Type B pancreatic cell (in vitro differentiated cells): Measurements from ENCODE around the gene INSR. TPM values are rescaled to one million over a fixed set of nuclear protein-coding genes. Genes with fewer than 3 reads are reported as not detected.
"Not testable (repeated sequence)": the region's sequence is repeated elsewhere in the genome, so short reads cannot be mapped to it uniquely, and the experiment has no call there.

ENCODE experiments used
- DNase-seq: peaks from one replicate; pipeline ENCODE4 v3.0.0; 2021; ENCODE audit warnings: mixed read lengths; ENCODE audit not compliant: unreplicated experiment; ENCODE audit errors: extremely low spot score
- H3K27ac Mint-ChIP-seq: 2 replicates; pipeline ENCODE4 v1.8.0; 2021; ENCODE audit warnings: mild to moderate bottlenecking, mixed read lengths
- H3K27me3 Mint-ChIP-seq: 2 replicates; pipeline ENCODE4 v1.8.0; 2021; ENCODE audit warnings: mixed read lengths
- H3K36me3 Mint-ChIP-seq: 2 replicates; pipeline ENCODE4 v1.8.0; 2021; ENCODE audit warnings: mixed read lengths
- H3K4me1 Mint-ChIP-seq: one replicate; pipeline ENCODE4 v1.8.0; 2021; ENCODE audit warnings: mixed read lengths; ENCODE audit not compliant: unreplicated experiment
- H3K4me3 Mint-ChIP-seq: 2 replicates; pipeline ENCODE4 v1.8.0; 2021; ENCODE audit warnings: mild to moderate bottlenecking, mixed read lengths
- H3K9me3 Mint-ChIP-seq: 2 replicates; pipeline ENCODE4 v1.8.0; 2021; ENCODE audit warnings: mixed read lengths
- CTCF ChIP-seq: fragments of 200-600 bp; sonication (generic); conservative IDR thresholded peaks from 2 replicates; pipeline ENCODE4 v1.5.0; 2021; ENCODE audit warnings: antibody characterized with exemption, mild to moderate bottlenecking
- total RNA-seq: library from RNA; stranded (reverse); gene quantifications from 2 replicates; pipeline ENCODE4 v1.2.1, GENCODE V29; 2021; ENCODE audit warnings: low replicate concordance

Gene INSR
- total RNA-seq, 1 donor from 2014 or later = 33.7 TPM

GRCh38 chr19:7210359-7210758 lies 83.9 kb downstream of the INSR start:
- no peak for DNase-seq
- H3K36me3 Mint-ChIP-seq = peaks cover 3% of the 10 kb centered on the region
- H3K4me3 Mint-ChIP-seq = no peak overlapping the region
- no peak for TF ChIP-seq CTCF
- H3K4me1 Mint-ChIP-seq = peaks cover 29% of the 10 kb centered on the region
- H3K27me3 Mint-ChIP-seq = no peaks in the 10 kb centered on the region
- no peak overlapping the region for H3K27ac Mint-ChIP-seq
- H3K9me3 Mint-ChIP-seq = no peaks in the 10 kb centered on the region

- not testable (repeated sequence) for DNase-seq, H3K9me3 Mint-ChIP-seq, H3K27me3 Mint-ChIP-seq, H3K4me3 Mint-ChIP-seq, H3K27ac Mint-ChIP-seq, H3K36me3 Mint-ChIP-seq
- H3K4me1 Mint-ChIP-seq = peaks cover 29% of the 10 kb centered on the region
Observed at GRCh38 chr19:7209597-7210325, 84.5 kb downstream of the INSR start.

- H3K4me3 Mint-ChIP-seq, DNase-seq, H3K27me3 Mint-ChIP-seq, H3K27ac Mint-ChIP-seq, H3K36me3 Mint-ChIP-seq, H3K9me3 Mint-ChIP-seq: not testable (repeated sequence)
- peaks cover 25% of the 10 kb centered on the region for H3K4me1 Mint-ChIP-seq
Observed at GRCh38 chr19:7209036-7209435, 85.2 kb downstream of the INSR start.

- no peak for TF ChIP-seq CTCF
- Mint-ChIP-seq H3K36me3 (no peaks in the 10 kb centered on the region), H3K4me3 (peak overlapping the region; percentile 46), H3K27me3 (no peaks in the 10 kb centered on the region), H3K9me3 (no peaks in the 10 kb centered on the region), H3K4me1 (peaks cover 22% of the 10 kb centered on the region), H3K27ac (peak overlapping the region; percentile 17)
- no peak for DNase-seq
Observed at GRCh38 chr19:7203332-7203731, 90.9 kb downstream of the INSR start.

- Mint-ChIP-seq H3K4me3 (peak overlapping the region; percentile 46), H3K9me3 (no peaks in the 10 kb centered on the region), H3K36me3 (no peaks in the 10 kb centered on the region), H3K27ac (peak overlapping the region; percentile 17), H3K27me3 (no peaks in the 10 kb centered on the region), H3K4me1 (peaks cover 18% of the 10 kb centered on the region)
- DNase-seq = no peak
- TF ChIP-seq CTCF = no peak
Observed at GRCh38 chr19:7202888-7203287, 91.3 kb downstream of the INSR start.

- no peak for DNase-seq
- no peak for TF ChIP-seq CTCF
- Mint-ChIP-seq H3K27me3 (peaks cover 8% of the 10 kb centered on the region), H3K4me1 (peaks cover 19% of the 10 kb centered on the region), H3K4me3 (no peak overlapping the region), H3K9me3 (no peaks in the 10 kb centered on the region), H3K27ac (no peak overlapping the region), H3K36me3 (no peaks in the 10 kb centered on the region)
Observed at GRCh38 chr19:7200736-7201135, 93.5 kb downstream of the INSR start.
